ENCODE measurements around the gene ZFP36.
A peak's percentile ranks its signal among the peaks of the same experiment; 100 is the strongest.

ZFP36 gene

GRCh38 chr19:39384839-39385568 is 21.6 kb upstream of the ZFP36 start:
- no peak for DNase-seq

- no peak for DNase-seq
Measured at GRCh38 chr19:39385629-39386411, 20.8 kb upstream of the ZFP36 start.

GRCh38 chr19:39386557-39386956 is 20.1 kb upstream of the ZFP36 start:
- DNase-seq: no peak

GRCh38 chr19:39388657-39389056 is 18.0 kb upstream of the ZFP36 start:
- no peak for DNase-seq

GRCh38 chr19:39389631-39390414 is 16.8 kb upstream of the ZFP36 start:
- no peak for DNase-seq

- DNase-seq: no peak
Measured at GRCh38 chr19:39390451-39390750, 16.2 kb upstream of the ZFP36 start.

GRCh38 chr19:39390751-39391437 is 15.8 kb upstream of the ZFP36 start, which contains the start of the genes MED29 and PAF1:
Gene MED29, plus strand, starts transcription at chr19:39391378. Its CDS starts 45 bp downstream, at chr19:39391423.
Gene PAF1, minus strand, starts transcription at chr19:39391106. Its CDS starts 242 bp downstream, at chr19:39390864.
- peak; percentile 100 for DNase-seq

GRCh38 chr19:39397360-39398296 is 9.0 kb upstream of the ZFP36 start:
- peak; percentile 75 for DNase-seq

- peak; percentile 62 for DNase-seq
Measured at GRCh38 chr19:39398297-39398864, 8.3 kb upstream of the ZFP36 start.

- no peak for DNase-seq
Measured at GRCh38 chr19:39399668-39400050, 7.0 kb upstream of the ZFP36 start.

- DNase-seq: no peak
Measured at GRCh38 chr19:39400061-39400460, 6.6 kb upstream of the ZFP36 start.

- DNase-seq: no peak
Measured at GRCh38 chr19:39401070-39401548, 5.5 kb upstream of the ZFP36 start.

GRCh38 chr19:39401549-39402345 is 4.9 kb upstream of the ZFP36 start:
- peak; percentile 52 for DNase-seq

- DNase-seq: peak; percentile 88
Measured at GRCh38 chr19:39402346-39403300, 4.0 kb upstream of the ZFP36 start.

GRCh38 chr19:39403331-39404312 is 3.0 kb upstream of the ZFP36 start:
- DNase-seq: peak; percentile 99

GRCh38 chr19:39405261-39405957 is 1.2 kb upstream of the ZFP36 start:
- no peak for DNase-seq

All from fibroblast of skin of abdomen (primary cell).